Stimulated activated CD8-positive, alpha-beta memory T cell treated with anti-CD3 and anti-CD28 coated beads, Interleukin-15, amount 100 ng/mL, for 24 hours (primary cell): ENCODE measurements around the gene BECN2.
"Not testable (repeated sequence)": the region's sequence is repeated elsewhere in the genome, so short reads cannot be mapped to it uniquely, and the experiment has no call there.

ENCODE experiments used
- DNase-seq: peaks from one replicate; pipeline ENCODE4 v3.0.0-alpha.2; 2020; ENCODE audit warnings: low read depth

BECN2 gene

GRCh38 chr1:241979926-241980325, 22.4 kb downstream of the BECN2 start:
- no peak for DNase-seq

DNA sequence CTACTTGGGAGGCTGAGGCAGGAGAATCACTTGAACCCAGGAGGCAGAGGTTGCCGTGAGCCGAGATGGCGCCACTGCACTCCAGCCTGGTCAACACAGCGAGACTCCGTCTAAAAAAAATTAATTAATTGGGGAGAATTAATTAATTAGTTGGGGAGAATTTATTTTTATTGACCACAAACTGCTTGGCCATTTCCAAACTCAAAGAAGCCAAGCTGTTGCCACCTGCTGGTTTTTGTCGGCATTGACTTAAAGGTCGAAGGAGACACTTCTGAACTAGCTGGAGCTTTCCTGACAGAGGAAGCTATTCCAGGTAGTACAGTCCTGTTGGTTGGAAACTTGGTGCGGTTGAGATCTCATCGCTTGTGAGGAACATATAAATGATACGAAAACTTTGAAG, 28.2 kb downstream of the BECN2 start:
- DNase-seq = no peak

GRCh38 chr1:241988389-241988930, 30.9 kb downstream of the BECN2 start:
- DNase-seq = not testable (repeated sequence)

GRCh38 chr1:241990040-241990439, 32.5 kb downstream of the BECN2 start:
- no peak for DNase-seq

- no peak for DNase-seq
These were observed 35.2 kb downstream of the BECN2 start for GRCh38 chr1:241992734-241993133.

DNA sequence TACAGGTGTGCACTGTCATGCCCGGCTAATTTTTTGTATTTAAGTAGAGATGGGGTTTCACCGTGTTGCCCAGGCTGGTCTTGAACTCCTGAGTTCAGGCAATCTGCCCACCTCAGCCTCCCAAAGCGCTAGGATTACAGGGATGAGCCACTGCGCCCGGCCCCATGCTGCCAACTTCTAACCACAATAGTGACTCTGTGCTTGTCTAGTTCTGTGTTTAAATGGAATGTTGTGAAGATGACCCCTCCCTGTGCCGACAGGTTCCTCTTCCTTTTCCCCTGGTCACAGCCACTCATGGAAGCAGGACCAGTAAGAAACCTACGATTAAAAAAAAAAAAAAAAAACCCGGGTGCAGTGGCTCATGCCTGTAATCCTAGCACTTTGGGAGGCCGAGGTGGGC, 36.6 kb downstream of the BECN2 start:
- no peak for DNase-seq

DNA sequence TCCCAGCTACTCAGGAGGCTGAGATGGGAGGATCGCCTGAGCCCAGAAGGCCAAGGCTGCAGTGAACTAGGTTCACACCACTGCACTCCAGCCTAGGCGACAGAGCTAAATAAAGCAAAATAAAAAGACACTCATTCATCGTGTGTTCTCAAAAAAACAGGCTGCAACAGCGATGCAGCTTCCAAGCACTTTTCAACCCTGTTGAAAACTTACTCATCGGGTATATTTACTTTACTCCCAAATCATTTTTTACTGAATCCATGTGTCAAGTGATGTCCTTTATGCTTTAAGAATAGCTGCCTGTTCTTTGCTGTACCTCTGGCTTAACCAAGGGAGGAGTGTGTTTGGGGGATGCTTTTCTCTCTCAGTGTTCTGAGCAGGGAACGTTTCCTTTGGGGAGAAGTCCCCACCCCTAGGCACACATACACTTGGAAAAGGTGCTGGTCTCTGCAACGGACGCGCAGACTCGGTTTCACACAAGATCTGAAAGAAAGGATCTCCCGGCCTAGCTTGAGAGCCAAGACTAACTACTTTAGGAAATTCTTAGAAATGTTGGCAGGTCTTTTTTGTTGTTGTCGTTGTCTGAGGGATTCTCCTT, 39.9 kb downstream of the BECN2 start:
- no peak for DNase-seq

DNA sequence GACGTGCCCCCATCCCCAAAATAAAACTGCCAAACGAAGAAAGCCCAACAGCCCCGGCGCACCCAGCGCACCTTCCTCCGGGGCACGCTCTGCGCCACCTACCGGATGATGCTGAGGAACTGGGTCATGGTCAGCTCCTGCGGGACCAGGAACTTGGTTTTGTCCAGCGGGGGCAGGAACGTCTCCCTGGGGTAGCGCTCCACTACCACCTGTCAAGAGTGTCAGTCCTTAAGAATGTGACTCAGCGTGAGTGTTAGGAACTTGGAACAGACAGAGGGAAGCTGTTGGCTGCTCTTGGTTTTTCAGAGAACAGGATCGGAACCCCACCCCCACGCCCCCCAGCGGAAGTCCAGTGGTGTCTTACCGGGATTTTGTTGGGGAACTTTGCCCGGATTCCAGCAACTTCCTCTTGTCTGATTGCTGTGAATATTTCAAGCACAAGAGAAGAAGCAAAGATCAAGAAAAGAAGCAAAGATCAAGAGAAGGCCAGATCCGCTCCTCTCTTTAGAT, 40.9 kb downstream of the BECN2 start:
- DNase-seq = peak; percentile 23

DNA sequence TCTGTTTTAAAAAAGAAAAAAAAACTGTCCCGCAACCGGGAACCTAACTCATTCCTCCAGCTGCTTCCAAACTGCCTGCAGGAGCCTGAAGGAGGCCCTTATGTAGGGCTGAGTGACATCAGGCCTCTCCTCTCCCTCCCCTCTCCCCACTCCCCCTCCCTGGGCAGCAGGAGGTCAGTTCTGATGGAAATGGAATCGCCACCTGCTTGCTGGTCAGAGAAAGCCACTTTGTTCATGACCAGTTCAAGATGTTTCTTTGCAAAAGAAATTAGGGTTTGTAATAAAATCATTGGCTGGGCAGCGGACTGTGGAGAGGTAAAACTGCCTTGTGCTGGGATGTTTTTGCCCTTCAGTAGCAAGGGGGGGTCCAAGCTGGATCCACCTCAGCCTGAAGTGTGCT, 41.5 kb downstream of the BECN2 start, which contains the start of gene MAP1LC3C:
Gene MAP1LC3C, minus strand, starts transcription at position 73 of the 400 bp plus-strand sequence. CDS start 90 bp downstream, outside the sequence.
- no peak for DNase-seq

- DNase-seq = no peak
These were observed 42.9 kb downstream of the BECN2 start for GRCh38 chr1:242000434-242000833.

GRCh38 chr1:242002072-242002471, 44.5 kb downstream of the BECN2 start:
- DNase-seq = no peak

GRCh38 chr1:242002510-242002909, 44.9 kb downstream of the BECN2 start:
- DNase-seq = no peak

GRCh38 chr1:242004751-242005495, 47.4 kb downstream of the BECN2 start:
- no peak for DNase-seq

DNA sequence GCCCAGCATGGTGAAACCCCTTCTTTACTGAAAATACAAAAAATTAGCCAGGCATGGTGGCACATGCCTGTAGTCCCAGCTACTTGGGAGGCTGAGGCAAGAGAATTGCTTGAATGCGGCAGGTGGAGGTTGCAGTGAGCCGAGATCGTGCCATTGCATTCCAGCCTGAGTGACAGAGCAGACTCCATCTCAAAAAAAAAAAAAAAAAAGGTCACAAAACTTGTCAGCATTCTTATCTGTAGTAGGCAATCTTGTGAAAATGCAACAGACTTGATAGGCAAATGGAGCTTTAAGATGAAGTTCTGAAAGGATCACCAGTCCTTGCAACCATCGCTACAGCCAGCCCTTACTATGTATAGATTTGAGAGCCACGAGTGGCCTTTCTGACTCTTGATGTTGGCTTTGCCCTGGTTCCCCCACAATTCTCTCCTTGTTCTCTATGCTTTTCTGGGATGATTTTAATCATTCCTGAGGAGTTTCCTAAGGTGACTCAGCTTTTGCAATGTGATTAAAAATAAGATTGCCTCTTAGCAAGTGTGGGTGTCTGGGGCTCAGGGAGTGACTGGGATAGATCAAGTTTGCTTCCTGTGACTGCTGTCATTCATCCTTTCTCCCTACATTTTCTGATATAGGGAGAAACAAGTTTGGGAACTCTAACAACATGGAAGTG, 48.4 kb downstream of the BECN2 start:
- DNase-seq = no peak

GRCh38 chr1:242006976-242007375, 49.4 kb downstream of the BECN2 start:
- no peak for DNase-seq
